ENCODE measurements around the gene CCDC178. TPM values are rescaled to one million over a fixed set of nuclear protein-coding genes. Genes with fewer than 3 reads are reported as not detected.
"Not testable (repeated sequence)": the region's sequence is repeated elsewhere in the genome, so short reads cannot be mapped to it uniquely, and the experiment has no call there.

CCDC178 gene
- total RNA-seq, 2 experiments from 2014 or later = not detected

DNA sequence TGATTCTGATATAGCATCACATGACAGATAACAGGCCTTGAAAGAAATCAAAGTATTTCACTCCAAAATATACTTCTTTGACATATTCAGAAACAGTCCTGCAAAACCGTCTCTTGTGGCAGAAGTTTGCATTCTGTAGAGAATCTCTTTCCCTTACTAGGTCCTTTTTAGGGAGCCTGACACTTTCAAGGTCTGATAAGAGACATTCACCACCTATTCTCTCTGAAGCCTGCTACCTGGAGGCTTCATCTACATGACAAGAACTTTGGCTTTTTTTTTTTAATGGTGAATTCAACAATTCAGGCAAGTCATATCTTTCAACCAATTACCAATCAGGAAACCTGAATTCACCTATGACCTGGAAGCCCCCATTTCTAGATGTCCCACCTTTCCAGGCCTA, 83.8 kb downstream of the CCDC178 start:
- ATAC-seq (no peak), DNase-seq (no peak)
- peaks cover 8% of the 10 kb centered on the region for H3K9me3 Mint-ChIP-seq
- no peaks in the 10 kb centered on the region for H3K36me3 Mint-ChIP-seq (ENCODE audit: low read depth)
- H3K4me3 Mint-ChIP-seq = no peak overlapping the region
- TF ChIP-seq, protein P1, sequence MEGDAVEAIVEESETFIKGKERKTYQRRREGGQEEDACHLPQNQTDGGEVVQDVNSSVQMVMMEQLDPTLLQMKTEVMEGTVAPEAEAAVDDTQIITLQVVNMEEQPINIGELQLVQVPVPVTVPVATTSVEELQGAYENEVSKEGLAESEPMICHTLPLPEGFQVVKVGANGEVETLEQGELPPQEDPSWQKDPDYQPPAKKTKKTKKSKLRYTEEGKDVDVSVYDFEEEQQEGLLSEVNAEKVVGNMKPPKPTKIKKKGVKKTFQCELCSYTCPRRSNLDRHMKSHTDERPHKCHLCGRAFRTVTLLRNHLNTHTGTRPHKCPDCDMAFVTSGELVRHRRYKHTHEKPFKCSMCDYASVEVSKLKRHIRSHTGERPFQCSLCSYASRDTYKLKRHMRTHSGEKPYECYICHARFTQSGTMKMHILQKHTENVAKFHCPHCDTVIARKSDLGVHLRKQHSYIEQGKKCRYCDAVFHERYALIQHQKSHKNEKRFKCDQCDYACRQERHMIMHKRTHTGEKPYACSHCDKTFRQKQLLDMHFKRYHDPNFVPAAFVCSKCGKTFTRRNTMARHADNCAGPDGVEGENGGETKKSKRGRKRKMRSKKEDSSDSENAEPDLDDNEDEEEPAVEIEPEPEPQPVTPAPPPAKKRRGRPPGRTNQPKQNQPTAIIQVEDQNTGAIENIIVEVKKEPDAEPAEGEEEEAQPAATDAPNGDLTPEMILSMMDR (IDR thresholded peaks at IDR 0.05) = no peak
- POLR2A ChIA-PET = no interaction called here
- no peaks in the 10 kb centered on the region for H3K4me1 Mint-ChIP-seq (ENCODE audit: low read depth)
- no peaks in the 10 kb centered on the region for H3K27me3 Mint-ChIP-seq
- H3K27ac Mint-ChIP-seq = no peak overlapping the region
- CTCF ChIA-PET = no interaction called here
- intact Hi-C loops (cut with micrococcal nuclease) = no loop called here

DNA sequence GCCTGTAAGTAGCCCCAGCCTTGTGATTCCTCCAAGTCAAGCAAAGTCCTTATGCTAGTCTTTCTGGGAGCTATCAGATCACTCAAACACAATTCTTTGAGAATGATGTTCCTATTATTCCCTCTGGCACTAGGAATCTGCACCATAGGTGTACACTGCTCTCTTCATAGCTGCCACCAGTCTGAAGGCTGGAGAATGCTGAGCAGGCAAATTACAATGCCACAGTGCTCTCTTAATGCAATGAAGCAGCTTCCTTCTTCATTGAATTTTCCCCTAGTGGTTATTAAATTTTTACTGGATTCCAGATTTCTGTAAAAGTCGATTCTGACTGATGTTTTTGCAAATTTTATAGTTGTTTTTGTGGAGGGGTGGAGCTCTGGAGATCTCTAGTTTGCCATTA, 84.8 kb downstream of the CCDC178 start:
- Mint-ChIP-seq H3K4me1 (ENCODE audit: low read depth) (no peaks in the 10 kb centered on the region), H3K4me3 (no peak overlapping the region), H3K36me3 (ENCODE audit: low read depth) (no peaks in the 10 kb centered on the region), H3K9me3 (peaks cover 10% of the 10 kb centered on the region), H3K27me3 (no peaks in the 10 kb centered on the region), H3K27ac (no peak overlapping the region)
- TF ChIP-seq, protein P1 (IDR thresholded peaks at IDR 0.05) = no peak
- DNase-seq (no peak), ATAC-seq (no peak)
- intact Hi-C loops (cut with micrococcal nuclease) = no loop called here
- ChIA-PET CTCF (no interaction called here), POLR2A (no interaction called here)

DNA sequence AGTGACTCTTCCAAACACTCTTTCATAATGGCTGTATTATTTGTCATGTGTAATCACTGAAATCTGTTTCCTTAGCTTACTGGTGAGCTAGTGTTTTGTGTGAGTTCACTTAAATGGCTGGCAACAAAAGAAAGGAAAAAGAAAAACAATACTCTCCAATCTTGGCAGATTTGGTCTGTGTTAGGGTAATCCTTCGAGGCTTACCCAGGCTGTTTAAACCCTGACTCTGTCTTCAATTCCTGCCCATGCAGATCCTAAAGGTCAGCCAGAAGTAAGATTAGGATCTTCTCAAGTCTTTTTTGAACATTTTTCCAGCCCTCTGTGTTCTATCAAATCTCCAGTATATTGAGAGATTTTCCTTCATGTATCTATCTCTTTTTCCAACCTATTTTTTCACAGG, 85.3 kb downstream of the CCDC178 start:
- Mint-ChIP-seq H3K4me1 (ENCODE audit: low read depth) (no peaks in the 10 kb centered on the region), H3K36me3 (ENCODE audit: low read depth) (no peaks in the 10 kb centered on the region), H3K9me3 (peaks cover 10% of the 10 kb centered on the region), H3K27me3 (no peaks in the 10 kb centered on the region), H3K27ac (no peak overlapping the region), H3K4me3 (no peak overlapping the region)
- TF ChIP-seq, protein P1 (IDR thresholded peaks at IDR 0.05) = no peak
- intact Hi-C loops (cut with micrococcal nuclease) = no loop called here
- POLR2A ChIA-PET = no interaction called here
- no peak for ATAC-seq
- CTCF ChIA-PET = no interaction called here
- DNase-seq = no peak

DNA sequence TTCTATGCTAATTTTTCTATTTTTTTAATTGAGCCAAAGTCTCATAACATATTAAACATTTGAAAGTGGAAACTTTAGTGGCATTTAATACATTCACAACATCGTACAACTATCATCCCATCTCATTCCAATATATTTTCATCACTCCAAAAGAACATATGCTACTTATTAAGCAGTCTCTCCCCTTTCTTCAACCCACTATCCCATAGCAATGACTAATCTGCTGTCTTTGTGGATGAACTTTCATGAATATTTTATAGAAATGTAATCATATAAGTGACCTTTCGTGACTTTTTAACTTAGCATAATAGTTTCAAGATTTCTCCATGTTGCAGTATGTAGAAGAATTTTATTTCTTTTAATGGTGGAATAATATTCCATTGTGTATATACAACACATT, 90.3 kb downstream of the CCDC178 start:
- ATAC-seq (no peak), DNase-seq (no peak)
- no peaks in the 10 kb centered on the region for H3K27me3 Mint-ChIP-seq
- POLR2A ChIA-PET = no interaction called here
- no peaks in the 10 kb centered on the region for H3K4me1 Mint-ChIP-seq (ENCODE audit: low read depth)
- CTCF ChIA-PET = no interaction called here
- intact Hi-C loops (cut with micrococcal nuclease) = no loop called here
- H3K36me3 Mint-ChIP-seq (ENCODE audit: low read depth) = no peaks in the 10 kb centered on the region
- peaks cover 6% of the 10 kb centered on the region for H3K9me3 Mint-ChIP-seq
- no peak overlapping the region for H3K4me3 Mint-ChIP-seq
- TF ChIP-seq, protein P1 (IDR thresholded peaks at IDR 0.05) = no peak
- no peak overlapping the region for H3K27ac Mint-ChIP-seq

DNA sequence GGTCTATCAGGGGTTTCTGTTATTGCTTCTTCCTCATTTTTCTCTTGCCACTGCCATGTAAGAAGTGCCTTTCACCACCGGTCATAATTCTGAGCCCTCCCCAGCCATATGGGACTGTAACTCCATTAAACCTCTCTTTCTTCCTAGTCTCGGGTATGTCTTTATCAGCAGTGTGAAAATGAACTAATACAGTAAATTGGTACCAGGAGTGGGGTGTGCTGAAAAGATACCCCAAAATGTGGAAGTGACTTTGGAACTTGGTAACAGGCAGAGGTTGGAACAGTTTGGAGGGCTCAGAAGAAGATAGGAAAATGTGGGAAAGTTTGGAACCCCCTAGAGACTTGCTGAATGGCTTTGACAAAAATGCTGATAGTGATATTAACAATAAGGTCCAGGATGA, 100.8 kb downstream of the CCDC178 start:
- H3K27me3 Mint-ChIP-seq; DNase-seq; POLR2A ChIA-PET; ATAC-seq; H3K27ac Mint-ChIP-seq; H3K4me3 Mint-ChIP-seq; H3K4me1 Mint-ChIP-seq (ENCODE audit: low read depth); intact Hi-C loops (cut with micrococcal nuclease); CTCF ChIA-PET; H3K36me3 Mint-ChIP-seq (ENCODE audit: low read depth): not testable (repeated sequence)
- H3K9me3 Mint-ChIP-seq = peaks cover 12% of the 10 kb centered on the region

DNA sequence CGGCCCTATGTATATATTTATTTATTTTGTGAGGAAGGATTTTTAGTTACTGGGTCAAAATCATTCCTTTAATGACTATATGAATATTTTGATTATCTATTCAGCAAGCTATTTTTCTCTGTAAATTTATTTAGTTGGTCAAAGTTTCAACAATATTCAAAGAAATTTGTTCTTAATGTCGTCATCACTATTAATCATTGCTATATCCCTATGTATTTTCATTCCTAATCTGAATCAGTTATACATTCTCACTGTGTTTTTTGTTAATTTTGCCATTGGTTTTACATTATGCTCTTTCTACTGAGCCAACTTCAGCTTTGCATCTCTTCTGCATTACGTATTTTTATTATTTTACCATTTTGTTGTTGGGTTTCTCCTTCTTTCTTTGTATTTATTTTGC, 105.7 kb downstream of the CCDC178 start:
- Mint-ChIP-seq H3K27me3 (no peaks in the 10 kb centered on the region), H3K36me3 (ENCODE audit: low read depth) (no peaks in the 10 kb centered on the region), H3K4me3 (no peak overlapping the region), H3K4me1 (ENCODE audit: low read depth) (no peaks in the 10 kb centered on the region), H3K27ac (no peak overlapping the region), H3K9me3 (peaks cover 6% of the 10 kb centered on the region)
- TF ChIP-seq, protein P1 (IDR thresholded peaks at IDR 0.05) = no peak
- no peak for DNase-seq
- POLR2A ChIA-PET = no interaction called here
- CTCF ChIA-PET = no interaction called here
- ATAC-seq = no peak
- intact Hi-C loops (cut with micrococcal nuclease) = no loop called here

Data from activated CD8-positive, alpha-beta T cell treated with anti-CD3 and anti-CD28 coated beads for 36 hours (primary cell).